ENCODE results near the gene NRP2.

DNA sequence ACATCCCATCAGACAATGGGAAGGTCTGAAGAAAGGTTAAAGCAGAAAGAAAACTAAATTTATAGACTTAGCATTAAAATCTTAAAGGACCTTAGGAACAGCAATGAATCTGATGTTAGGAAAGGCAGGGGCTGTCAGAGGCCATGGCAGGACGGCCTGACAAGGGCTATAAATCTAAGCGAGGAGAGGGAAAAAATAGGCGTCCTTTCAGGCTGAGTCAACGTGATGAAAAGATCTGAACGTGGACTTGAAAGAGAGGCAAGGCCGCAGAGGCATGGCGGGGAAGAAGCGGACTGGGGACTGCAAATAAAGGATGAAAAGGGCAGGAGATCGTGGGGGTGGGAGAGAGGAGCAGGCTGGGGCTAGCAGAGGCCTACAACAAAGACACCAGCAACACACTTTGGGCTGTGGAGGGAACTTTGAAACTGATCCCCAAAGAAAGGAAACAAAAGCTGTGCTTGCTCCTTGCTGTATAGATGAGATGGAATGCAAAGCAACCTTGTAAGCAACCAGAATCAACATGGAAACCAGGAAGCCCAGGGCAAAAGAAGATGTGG, 145.6 kb downstream of the NRP2 start:
- TF ChIP-seq CTCF (IDR thresholded peaks at IDR 0.05): no peak
- TF ChIP-seq POLR2A (IDR thresholded peaks at IDR 0.05): no peak
- no peak for TF ChIP-seq EP300 (IDR thresholded peaks at IDR 0.05; ENCODE audit: low read depth)
- TF ChIP-seq POLR2AphosphoS5 (IDR thresholded peaks at IDR 0.05): no peak

Measured in transverse colon (tissue), 4 donors.